ENCODE data around the gene CAD.

GRCh38 chr2:27256855-27257454, 39.8 kb downstream of the CAD start:
- TF ChIP-seq POLR2A (IDR thresholded peaks at IDR 0.05; ENCODE audit: low read length) (no peak), GATA1 (IDR thresholded peaks at IDR 0.05; ENCODE audit: low read depth, low read length) (no peak)

Data from erythroblast (primary cell).